Peyer's patch (tissue), 4 donors: Measurements from ENCODE around the gene EIF4A3. TPM values are rescaled to one million over a fixed set of nuclear protein-coding genes. Genes with fewer than 3 reads are reported as not detected.

Experiments used
- DNase-seq, 3 donors: peaks; one replicate each; pipeline ENCODE4 v3.0.0-alpha.2; 2017 to 2019
- H3K27ac ChIP-seq, 4 donors: fragments of 200-600 bp; sonication (generic); one replicate each; pipeline ENCODE4 v1.5.1; 2016 to 2019
- H3K27me3 ChIP-seq, 2 donors: fragments of 200-600 bp; sonication (generic); one replicate each; pipeline ENCODE4 v1.5.1; 2019
- H3K36me3 ChIP-seq, 3 donors: fragments of 200-600 bp; sonication (generic); one replicate each; pipeline ENCODE4 v1.5.1; 2016 to 2019
- H3K4me1 ChIP-seq, 4 donors: fragments of 200-600 bp; sonication (generic); one replicate each; pipeline ENCODE4 v1.5.1; 2016 to 2019
- H3K4me3 ChIP-seq, 4 donors: fragments of 200-600 bp; sonication (generic); 1 replicate in 3 of 4; 2 replicates in 1 of 4; pipeline ENCODE4 v1.5.1; 2016 to 2019; ENCODE audit warnings: mild to moderate bottlenecking in 1 of 4
- H3K9me3 ChIP-seq, 4 donors: fragments of 200-600 bp; sonication (generic); one replicate each; pipeline ENCODE4 v1.5.1; 2016 to 2019; ENCODE audit warnings: mild to moderate bottlenecking in 1 of 4
- CTCF ChIP-seq, 6 experiments: fragments of 450-650 bp in 4 of 6; fragments of 200-600 bp in 2 of 6; sonication (generic) in 1 of 6; IDR thresholded peaks; one replicate each; pipeline ENCODE4 v1.5.1; 2017 to 2019; ENCODE audit warnings: antibody characterized with exemption in 6 of 6, mild to moderate bottlenecking in 3 of 6, moderate library complexity in 1 of 6
- POLR2A ChIP-seq, 2 donors: fragments of 450-650 bp; IDR thresholded peaks; one replicate each; pipeline ENCODE4 v1.5.1; 2017; ENCODE audit warnings: antibody characterized with exemption in 2 of 2, mild to moderate bottlenecking in 2 of 2, moderate library complexity in 2 of 2
- total RNA-seq, 4 donors: library from RNA; depleted of rRNA; stranded (reverse); fragments of >200 nt; gene quantifications; one replicate each; pipeline ENCODE4 v1.1.0, GENCODE V29; 2016

EIF4A3 gene
- total RNA-seq, 4 donors from 2014 or later, result 29.0 to 66.8 (median 46.1) TPM

- Histone ChIP-seq H3K4me1 (no peaks in the 10 kb centered on the region), H3K27me3 (no peaks in the 10 kb centered on the region), H3K4me3 (no peak overlapping the region), H3K9me3 (no peaks in the 10 kb centered on the region), H3K36me3 (no peaks in the 10 kb centered on the region), H3K27ac (no peak overlapping the region)
- no peak for DNase-seq
- TF ChIP-seq CTCF (IDR thresholded peaks at IDR 0.05) (no peak), POLR2A (IDR thresholded peaks at IDR 0.05) (no peak)
These were observed 33.3 kb upstream of the EIF4A3 start for GRCh38 chr17:80180192-80180591.

GRCh38 chr17:80177986-80178595 lies 31.2 kb upstream of the EIF4A3 start:
- Histone ChIP-seq H3K27ac (no peak overlapping the region), H3K4me1 (no peaks in the 10 kb centered on the region), H3K4me3 (peak overlapping the region in 1 of 4 donors; percentile 28), H3K9me3 (no peaks in the 10 kb centered on the region), H3K36me3 (no peaks in the 10 kb centered on the region), H3K27me3 (no peaks in the 10 kb centered on the region)
- peak in 1 of 3 donors; percentile 72 for DNase-seq
- TF ChIP-seq CTCF (IDR thresholded peaks at IDR 0.05) (no peak), POLR2A (IDR thresholded peaks at IDR 0.05) (no peak)

- Histone ChIP-seq H3K36me3 (no peaks in the 10 kb centered on the region), H3K9me3 (no peaks in the 10 kb centered on the region), H3K27me3 (no peaks in the 10 kb centered on the region), H3K27ac (no peak overlapping the region), H3K4me3 (no peak overlapping the region), H3K4me1 (no peaks in the 10 kb centered on the region)
- TF ChIP-seq CTCF (IDR thresholded peaks at IDR 0.05) (no peak), POLR2A (IDR thresholded peaks at IDR 0.05) (no peak)
- DNase-seq, result no peak
These were observed 29.8 kb upstream of the EIF4A3 start for GRCh38 chr17:80176757-80177156.

GRCh38 chr17:80173916-80174315 lies 27.0 kb upstream of the EIF4A3 start:
- no peaks in the 10 kb centered on the region for H3K27me3 ChIP-seq
- no peaks in the 10 kb centered on the region for H3K4me1 ChIP-seq
- no peaks in the 10 kb centered on the region for H3K36me3 ChIP-seq
- H3K4me3 ChIP-seq, result no peak overlapping the region
- no peak for DNase-seq
- TF ChIP-seq CTCF (IDR thresholded peaks at IDR 0.05) (no peak), POLR2A (IDR thresholded peaks at IDR 0.05) (no peak)
- no peaks in the 10 kb centered on the region for H3K9me3 ChIP-seq
- H3K27ac ChIP-seq, result no peak overlapping the region

GRCh38 chr17:80173126-80173525 lies 26.2 kb upstream of the EIF4A3 start:
- Histone ChIP-seq H3K4me3 (no peak overlapping the region), H3K4me1 (no peaks in the 10 kb centered on the region), H3K27ac (no peak overlapping the region), H3K36me3 (no peaks in the 10 kb centered on the region), H3K27me3 (no peaks in the 10 kb centered on the region), H3K9me3 (no peaks in the 10 kb centered on the region)
- TF ChIP-seq CTCF (IDR thresholded peaks at IDR 0.05), result no peak
- TF ChIP-seq POLR2A (IDR thresholded peaks at IDR 0.05), result no peak
- DNase-seq, result no peak

GRCh38 chr17:80171681-80172080 lies 24.8 kb upstream of the EIF4A3 start:
- H3K4me3 ChIP-seq, result no peak overlapping the region
- no peaks in the 10 kb centered on the region for H3K4me1 ChIP-seq
- TF ChIP-seq POLR2A (IDR thresholded peaks at IDR 0.05) (no peak), CTCF (IDR thresholded peaks at IDR 0.05) (no peak)
- H3K27ac ChIP-seq, result no peak overlapping the region
- no peaks in the 10 kb centered on the region for H3K9me3 ChIP-seq
- H3K36me3 ChIP-seq, result no peaks in the 10 kb centered on the region
- DNase-seq, result no peak
- H3K27me3 ChIP-seq, result no peaks in the 10 kb centered on the region
